KMS-11 (cell line): ENCODE results near the gene RNF4.
A peak's percentile ranks its signal among the peaks of the same experiment; 100 is the strongest.

Experiments
- H2AFZ ChIP-seq: fragments of 200-600 bp; sonication (generic); 2 replicates; pipeline ENCODE4 v1.6.1; 2016; ENCODE audit warnings: antibody characterized with exemption, mixed run types, low read depth
- H3K27ac ChIP-seq: fragments of 200-600 bp; sonication (generic); 2 replicates; pipeline ENCODE4 v1.6.1; 2016; ENCODE audit warnings: mild to moderate bottlenecking, mixed run types
- H3K27me3 ChIP-seq: fragments of 200-600 bp; sonication (generic); 2 replicates; pipeline ENCODE4 v1.6.1; 2017; ENCODE audit warnings: mild to moderate bottlenecking, low read depth, mixed run types, moderate library complexity; ENCODE audit not compliant: insufficient read depth
- H3K36me3 ChIP-seq: fragments of 200-600 bp; sonication (generic); 2 replicates; pipeline ENCODE4 v1.6.1; 2017; ENCODE audit warnings: mild to moderate bottlenecking, mixed run types; ENCODE audit not compliant: insufficient read depth
- H3K4me1 ChIP-seq: fragments of 200-600 bp; sonication (generic); 2 replicates; pipeline ENCODE4 v1.6.1; 2016; ENCODE audit warnings: mild to moderate bottlenecking, low read depth, mixed run types; ENCODE audit not compliant: poor library complexity, severe bottlenecking
- H3K4me2 ChIP-seq: fragments of 200-600 bp; sonication (generic); 2 replicates; pipeline ENCODE4 v1.7.0; 2016; ENCODE audit warnings: mild to moderate bottlenecking, mixed run types
- H3K4me3 ChIP-seq: fragments of 200-600 bp; sonication (generic); IDR thresholded peaks from 2 replicates; pipeline ENCODE4 v1.6.1; 2017; ENCODE audit warnings: low read depth, low read length, mixed read lengths; ENCODE audit not compliant: insufficient read depth
- H3K79me2 ChIP-seq: fragments of 200-600 bp; sonication (generic); 2 replicates; pipeline ENCODE4 v1.6.1; 2016; ENCODE audit warnings: low read depth, mixed run types; ENCODE audit not compliant: insufficient read depth
- H3K9ac ChIP-seq: fragments of 200-600 bp; sonication (generic); 2 replicates; pipeline ENCODE4 v1.6.1; 2016; ENCODE audit warnings: mild to moderate bottlenecking, mixed run types
- H4K20me1 ChIP-seq: fragments of 200-600 bp; sonication (generic); 2 replicates; pipeline ENCODE4 v1.6.1; 2016; ENCODE audit warnings: mild to moderate bottlenecking, mixed run types; ENCODE audit not compliant: insufficient read depth
- CTCF ChIP-seq: fragments of 200-600 bp; sonication (generic); conservative IDR thresholded peaks from 2 replicates; pipeline ENCODE4 v1.6.1; 2017; ENCODE audit warnings: low read depth, mild to moderate bottlenecking, antibody characterized with exemption, low read length, moderate library complexity, mixed read lengths

RNF4 gene

GRCh38 chr4:2484185-2484584 is 15.3 kb downstream of the RNF4 start:
- Histone ChIP-seq H3K9ac (no peak overlapping the region), H3K79me2 (peaks cover 91% of the 10 kb centered on the region), H3K27ac (no peak overlapping the region), H4K20me1 (peaks cover 27% of the 10 kb centered on the region), H3K4me3 (no peak overlapping the region), H3K27me3 (no peaks in the 10 kb centered on the region), H3K36me3 (no peaks in the 10 kb centered on the region), H3K4me1 (peaks cover 18% of the 10 kb centered on the region), H3K4me2 (no peak overlapping the region), H2AFZ (no peak overlapping the region)
- TF ChIP-seq CTCF: no peak

DNA sequence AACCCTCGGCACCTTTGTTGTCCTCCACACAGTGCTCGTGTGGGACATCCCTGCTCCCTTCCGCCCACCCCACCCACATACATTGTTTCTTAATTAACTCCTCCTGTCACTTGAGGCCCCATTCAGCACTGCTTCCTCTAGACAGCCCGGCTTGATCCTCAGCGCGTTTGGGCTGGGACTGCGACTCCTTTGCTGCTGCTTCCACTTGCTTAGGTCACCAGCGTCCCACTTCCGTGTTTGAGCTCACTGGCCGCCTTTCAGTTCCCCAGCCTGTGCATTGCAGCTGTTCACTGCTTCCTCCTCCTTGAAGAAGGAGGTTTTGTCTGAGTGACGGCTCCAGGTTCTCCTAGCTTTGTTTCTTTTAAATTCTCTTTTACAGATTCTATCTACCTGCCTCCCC is 16.1 kb downstream of the RNF4 start:
- peaks cover 21% of the 10 kb centered on the region; the same call in 1 of the 2 replicates for H4K20me1 ChIP-seq
- H3K9ac ChIP-seq: no peak overlapping the region
- H3K4me1 ChIP-seq: peaks cover 20% of the 10 kb centered on the region
- H3K4me2 ChIP-seq: no peak overlapping the region
- H3K36me3 ChIP-seq: no peaks in the 10 kb centered on the region
- no peak for TF ChIP-seq CTCF
- H3K27me3 ChIP-seq: no peaks in the 10 kb centered on the region
- H2AFZ ChIP-seq: no peak overlapping the region
- peaks cover 91% of the 10 kb centered on the region for H3K79me2 ChIP-seq
- no peak overlapping the region for H3K4me3 ChIP-seq
- no peak overlapping the region for H3K27ac ChIP-seq

DNA sequence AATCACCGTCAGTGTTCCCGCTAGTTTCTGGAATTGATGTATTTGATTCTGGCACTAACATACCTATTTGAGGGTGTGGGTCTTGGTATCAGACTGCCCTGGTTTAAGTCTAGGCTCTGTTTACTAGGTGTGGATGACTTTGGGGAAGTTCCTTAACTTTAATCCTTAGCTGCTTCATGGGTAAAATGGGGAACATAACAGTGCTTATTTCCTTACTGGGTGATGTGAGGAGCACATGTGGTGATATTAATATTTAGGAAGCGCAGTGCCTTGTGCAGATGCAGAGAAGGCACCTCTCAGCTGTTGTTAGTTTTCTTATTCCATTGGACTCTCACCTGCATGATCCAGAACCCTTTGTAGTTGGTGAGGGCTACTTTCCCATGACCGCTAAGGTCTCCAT is 17.1 kb downstream of the RNF4 start:
- no peak for TF ChIP-seq CTCF

DNA sequence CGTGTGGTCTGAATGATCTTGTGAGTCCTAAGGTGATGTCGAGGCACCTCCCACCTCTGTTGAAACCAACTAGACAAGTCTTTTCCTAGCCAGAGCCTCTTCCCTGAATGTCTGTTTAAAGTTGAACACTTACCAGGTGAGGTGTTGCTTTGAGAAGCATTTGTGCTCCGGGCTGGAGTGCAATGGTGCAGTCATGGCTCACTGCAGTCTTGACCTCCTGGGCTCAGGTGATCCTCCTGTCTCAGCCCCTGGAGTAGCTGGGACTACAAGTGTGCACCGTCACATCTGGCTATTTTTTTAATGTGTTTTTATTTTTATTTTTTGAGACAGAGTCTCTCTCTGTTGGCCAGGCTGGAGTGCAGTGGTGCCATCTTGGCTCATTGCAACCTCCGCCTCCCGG is 18.1 kb downstream of the RNF4 start:
- Histone ChIP-seq H3K36me3 (no peaks in the 10 kb centered on the region), H3K4me2 (peak overlapping the region; percentile 39; the same call in 1 of the 2 replicates), H3K27me3 (no peaks in the 10 kb centered on the region), H3K9ac (no peak overlapping the region), H4K20me1 (peaks cover 14% of the 10 kb centered on the region; the same call in 1 of the 2 replicates), H2AFZ (no peak overlapping the region), H3K4me3 (no peak overlapping the region), H3K4me1 (peaks cover 24% of the 10 kb centered on the region), H3K79me2 (peaks cover 88% of the 10 kb centered on the region), H3K27ac (peak overlapping the region; percentile 26; the same call in 1 of the 2 replicates)
- TF ChIP-seq CTCF: no peak

More for the DNA sequence above, 17.1 kb downstream of the RNF4 start:
- H3K4me3 ChIP-seq: no peak overlapping the region
- H3K36me3 ChIP-seq: no peaks in the 10 kb centered on the region
- peaks cover 24% of the 10 kb centered on the region for H3K4me1 ChIP-seq
- no peak overlapping the region for H2AFZ ChIP-seq
- peaks cover 91% of the 10 kb centered on the region for H3K79me2 ChIP-seq
- no peak overlapping the region for H3K27ac ChIP-seq
- H4K20me1 ChIP-seq: peaks cover 18% of the 10 kb centered on the region; the same call in 1 of the 2 replicates
- no peak overlapping the region for H3K9ac ChIP-seq
- H3K27me3 ChIP-seq: no peaks in the 10 kb centered on the region
- no peak overlapping the region for H3K4me2 ChIP-seq
